IPS-NIHi7 (cell line): ENCODE measurements around the gene CDH15.
A peak's percentile ranks its signal among the peaks of the same experiment; 100 is the strongest.
"Not testable (repeated sequence)": the region's sequence is repeated elsewhere in the genome, so short reads cannot be mapped to it uniquely, and the experiment has no call there.

Experiments used
- DNase-seq: peaks from one replicate; pipeline ENCODE4 v3.0.0; 2012; ENCODE audit warnings: mixed read lengths; ENCODE audit errors: extremely low spot score

The CDH15 gene

DNA sequence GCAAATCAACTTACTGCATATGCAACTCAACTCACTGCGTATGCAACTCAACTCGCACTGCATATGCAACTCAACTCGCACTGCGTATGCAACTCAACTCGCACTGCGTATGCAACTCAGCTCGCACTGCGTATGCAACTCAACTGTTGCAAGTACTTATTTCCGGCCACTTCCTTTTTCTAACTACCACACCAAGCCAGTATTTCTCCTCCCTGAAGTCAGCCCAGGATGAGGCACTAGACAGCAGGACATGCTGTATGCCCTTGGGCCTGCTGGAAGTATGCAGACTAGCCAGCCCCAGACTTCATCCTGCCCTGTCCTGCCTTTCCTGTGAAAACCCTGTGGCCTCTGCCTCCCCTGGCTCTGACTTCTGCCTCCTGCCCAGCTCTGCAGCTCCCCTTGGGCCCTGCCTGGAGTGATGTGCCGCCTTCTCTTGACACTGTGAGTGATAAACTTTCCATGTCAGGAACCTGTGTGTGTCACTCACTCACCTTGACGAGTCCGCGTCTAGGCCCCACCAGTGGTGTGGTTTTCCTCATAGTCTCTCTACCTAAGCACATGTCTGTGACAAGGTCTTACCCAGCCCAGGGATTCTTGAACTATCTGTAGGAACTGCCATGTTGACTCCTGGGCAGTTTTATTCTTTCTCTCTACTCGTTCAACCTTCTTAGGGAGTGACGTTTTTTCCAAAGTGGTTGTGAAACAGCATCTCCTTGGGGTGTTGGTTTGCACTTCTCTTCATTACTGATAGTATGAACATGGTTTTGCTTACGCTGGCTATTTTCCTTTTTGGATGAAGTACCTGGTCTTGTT, 62.3 kb downstream of the CDH15 start:
- no peak for DNase-seq

DNA sequence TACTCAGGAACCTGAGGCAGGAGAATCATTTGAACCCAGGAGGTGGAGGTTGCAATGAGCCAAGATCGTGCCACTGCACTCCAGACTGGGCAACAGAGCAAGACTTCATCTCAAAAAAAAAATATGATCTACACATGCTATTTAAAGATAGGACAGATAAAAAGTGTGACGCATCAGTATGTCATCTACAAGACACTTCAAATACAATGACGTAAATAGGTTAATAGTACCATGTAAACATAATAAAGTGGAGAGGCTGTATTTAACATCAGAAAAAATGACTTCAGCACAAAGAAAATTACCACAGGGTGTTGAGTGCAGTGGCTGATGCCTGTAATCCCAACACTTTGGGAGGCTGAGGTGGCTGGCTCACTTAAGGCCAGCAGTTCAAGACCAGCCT, 66.2 kb downstream of the CDH15 start:
- no peak for DNase-seq

DNA sequence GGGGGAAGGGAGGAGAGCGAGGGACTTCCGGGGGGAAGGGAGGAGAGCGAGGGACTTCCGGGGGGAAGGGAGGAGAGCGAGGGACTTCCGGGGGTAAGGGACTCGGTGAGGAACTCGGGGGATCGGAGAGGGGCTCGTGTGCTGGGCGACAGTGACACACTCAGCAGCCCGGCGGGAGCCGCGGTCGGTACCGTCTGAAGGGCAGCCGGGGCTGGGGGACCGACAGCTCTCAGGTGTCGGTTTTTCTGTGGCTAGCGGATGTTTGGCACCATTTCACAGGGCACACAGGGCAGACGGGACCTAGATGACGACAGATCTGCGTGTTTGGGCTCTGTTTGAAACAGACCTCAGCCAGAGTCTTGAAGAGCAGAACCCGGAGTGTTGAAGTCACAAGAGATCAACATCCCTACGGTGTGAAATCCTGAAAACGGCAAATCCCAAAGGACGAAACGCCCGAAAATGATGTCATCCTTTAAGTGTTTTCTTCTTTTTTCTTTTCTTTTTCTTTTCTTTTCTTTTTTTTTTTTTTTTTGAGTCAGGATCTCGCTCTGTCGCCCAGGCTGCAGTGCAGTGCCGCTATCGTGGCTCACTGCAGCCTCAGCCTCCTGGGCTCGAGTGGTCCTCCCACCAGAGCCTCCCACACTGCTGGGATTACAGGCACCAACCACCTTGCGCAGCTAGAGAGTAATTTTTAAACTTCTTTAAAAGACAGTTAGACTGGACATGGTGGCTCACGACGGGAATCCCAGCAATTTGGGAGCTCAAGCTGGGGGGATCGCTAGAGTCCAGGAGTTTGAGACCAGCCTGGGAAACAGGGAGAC, 69.8 kb downstream of the CDH15 start:
- DNase-seq = peak; percentile 78

DNA sequence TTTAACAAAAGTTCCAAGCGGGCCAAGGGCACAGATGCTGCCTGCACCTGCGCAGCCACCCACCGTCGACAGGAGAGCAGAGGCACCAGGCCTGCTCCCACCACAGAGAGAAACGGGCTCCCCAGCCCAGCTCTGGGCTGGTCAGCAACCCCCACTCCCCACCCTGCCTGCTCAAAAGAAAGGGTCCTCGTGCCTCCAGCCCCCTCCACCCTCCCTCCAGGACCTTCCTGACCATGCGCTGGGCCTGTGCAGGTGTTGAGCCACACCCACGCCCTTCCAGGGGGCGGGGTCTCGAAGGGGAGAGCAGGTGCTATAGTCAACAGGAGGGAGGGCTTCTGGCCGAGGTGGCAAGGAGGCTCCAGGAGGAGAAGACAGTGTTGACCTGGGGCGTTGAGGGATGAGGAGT, 71.2 kb downstream of the CDH15 start:
- DNase-seq = no peak

DNA sequence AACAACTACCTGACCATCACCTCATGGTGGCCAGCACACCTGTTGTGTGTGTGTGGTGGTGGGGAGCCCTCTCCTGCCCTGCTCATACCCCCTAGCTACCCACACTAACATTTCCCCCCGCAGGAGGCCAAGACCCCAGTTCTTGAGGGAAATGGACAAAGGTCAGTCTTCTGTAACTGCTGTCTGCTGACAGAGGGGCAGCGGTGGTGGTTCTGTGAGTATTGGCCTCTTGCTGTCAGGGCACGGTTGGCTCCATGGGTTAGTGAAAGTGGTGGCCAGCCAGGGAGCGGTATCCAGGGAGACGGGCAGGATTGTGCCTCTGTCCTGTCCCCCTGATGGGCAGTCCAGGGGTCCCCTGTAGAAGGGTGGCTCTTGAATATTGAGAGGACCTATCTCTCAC, 72.1 kb downstream of the CDH15 start:
- no peak for DNase-seq

DNA sequence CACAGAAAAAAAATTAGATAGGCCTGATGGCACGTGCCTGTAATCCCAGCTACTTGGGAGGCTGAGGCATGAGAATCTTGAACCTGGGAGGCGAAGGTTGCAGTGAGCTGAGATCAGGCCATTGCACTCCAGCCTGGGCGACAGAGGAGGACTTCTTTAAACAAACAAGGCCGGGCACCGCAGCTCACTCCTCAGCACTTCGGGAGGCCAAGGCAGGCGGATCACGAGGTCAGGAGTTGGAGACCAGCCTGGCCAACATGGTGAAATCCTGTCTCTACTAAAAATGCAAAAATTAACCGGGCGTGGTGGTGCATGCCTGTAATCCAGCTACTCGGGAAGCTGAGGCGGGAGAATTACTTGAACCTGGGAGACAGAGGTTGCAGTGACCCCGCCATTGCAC, 72.7 kb downstream of the CDH15 start:
- not testable (repeated sequence) for DNase-seq

DNA sequence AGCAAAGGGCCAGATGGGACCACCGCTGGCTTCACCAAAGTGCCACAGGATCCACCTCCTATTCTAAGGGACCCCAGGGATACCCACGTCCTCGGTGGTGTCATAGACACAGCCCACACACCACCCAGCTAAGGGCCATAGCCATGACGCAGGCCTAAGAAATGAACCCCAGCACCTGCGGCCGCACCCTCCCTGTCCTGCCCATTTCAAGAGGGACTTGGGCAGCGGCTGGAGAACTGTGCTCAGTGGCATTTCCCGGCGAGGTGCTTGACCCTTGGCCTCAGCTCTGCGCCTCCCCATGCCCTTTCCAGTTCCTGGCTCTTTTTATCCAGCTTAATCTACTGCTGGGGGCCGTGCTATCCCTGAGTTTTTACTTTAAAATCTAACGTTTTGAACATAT, 73.2 kb downstream of the CDH15 start:
- DNase-seq = no peak
